Inflammatory macrophage treated with lipopolysaccharide for 4 hours (primary cell): ENCODE data around the gene DIAPH3.

Experiments used
- DNase-seq: peaks from one replicate; pipeline ENCODE4 v3.0.0-alpha.2; 2020

Gene DIAPH3

GRCh38 chr13:59946944-59947343 lies 216.8 kb downstream of the DIAPH3 start:
- no peak for DNase-seq

- no peak for DNase-seq
These were observed 232.1 kb downstream of the DIAPH3 start for GRCh38 chr13:59931621-59932020.

- DNase-seq: no peak
These were observed 239.5 kb downstream of the DIAPH3 start for GRCh38 chr13:59924256-59924655.

DNA sequence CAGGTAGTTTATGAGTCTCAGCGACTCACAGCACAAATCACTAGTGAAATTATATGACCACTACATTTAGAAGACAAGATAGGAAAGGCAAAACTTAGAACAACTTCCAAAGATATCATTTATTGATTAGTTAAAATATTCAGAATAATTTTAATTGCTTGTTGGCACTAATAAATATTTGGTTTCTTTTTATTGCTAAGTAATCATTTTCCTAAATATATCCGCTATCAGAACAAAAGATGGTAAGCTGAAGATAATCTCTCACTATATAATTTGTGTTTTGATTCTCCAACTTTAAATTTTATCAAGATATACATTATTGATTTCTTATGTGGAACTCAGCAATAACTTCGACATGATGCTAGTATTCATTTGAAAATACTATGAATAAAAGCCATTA lies 248.5 kb downstream of the DIAPH3 start:
- no peak for DNase-seq

GRCh38 chr13:59914556-59914955 lies 249.2 kb downstream of the DIAPH3 start:
- DNase-seq: no peak

GRCh38 chr13:59906413-59907049 lies 257.2 kb downstream of the DIAPH3 start:
- no peak for DNase-seq

GRCh38 chr13:59901191-59901590 lies 262.5 kb downstream of the DIAPH3 start:
- DNase-seq: no peak

GRCh38 chr13:59898066-59898465 lies 265.7 kb downstream of the DIAPH3 start:
- DNase-seq: no peak

- DNase-seq: no peak
These were observed 270.5 kb downstream of the DIAPH3 start for GRCh38 chr13:59893266-59893665.

- DNase-seq: no peak
These were observed 272.7 kb downstream of the DIAPH3 start for GRCh38 chr13:59891053-59891452.

GRCh38 chr13:59890054-59890453 lies 273.7 kb downstream of the DIAPH3 start:
- DNase-seq: no peak

GRCh38 chr13:59888408-59888807 lies 275.3 kb downstream of the DIAPH3 start:
- no peak for DNase-seq

GRCh38 chr13:59885076-59885475 lies 278.7 kb downstream of the DIAPH3 start:
- no peak for DNase-seq

DNA sequence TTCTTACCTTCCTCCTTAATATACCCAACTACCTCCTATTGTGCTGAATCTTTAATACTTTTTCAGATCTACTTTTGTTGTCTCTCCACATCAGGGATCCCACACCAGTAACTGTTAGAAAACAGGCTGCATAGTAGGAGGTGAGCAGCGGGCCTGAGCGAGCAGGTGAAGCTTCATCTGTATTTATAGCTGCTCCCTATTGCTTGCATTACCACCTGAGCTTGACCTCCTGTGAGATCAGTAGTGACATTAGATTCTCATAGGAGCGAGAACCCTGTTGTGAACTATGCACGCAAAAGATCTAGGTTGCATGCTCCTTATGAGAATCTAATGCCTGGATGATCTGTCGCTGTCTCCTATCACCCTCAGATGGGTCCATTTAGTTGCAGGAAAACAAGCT lies 279.8 kb downstream of the DIAPH3 start:
- no peak for DNase-seq

DNA sequence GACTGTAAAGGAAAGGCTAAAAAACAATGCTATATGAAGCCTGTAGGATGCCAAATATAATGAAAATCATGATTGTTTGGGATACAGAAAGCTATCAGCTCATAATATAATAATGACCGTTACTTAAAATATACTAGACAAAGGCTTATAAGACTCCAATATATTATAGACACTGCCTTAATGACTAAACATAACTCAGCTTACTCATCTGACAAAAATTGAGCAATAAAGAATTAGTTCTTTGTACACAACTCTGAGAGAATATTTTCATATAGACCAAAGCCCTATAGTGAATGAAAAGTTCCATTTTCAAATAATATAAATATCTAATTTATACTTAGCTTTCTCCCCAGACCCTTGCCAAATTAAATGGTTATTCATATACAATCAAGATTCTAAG lies 283.3 kb downstream of the DIAPH3 start:
- no peak for DNase-seq

DNA sequence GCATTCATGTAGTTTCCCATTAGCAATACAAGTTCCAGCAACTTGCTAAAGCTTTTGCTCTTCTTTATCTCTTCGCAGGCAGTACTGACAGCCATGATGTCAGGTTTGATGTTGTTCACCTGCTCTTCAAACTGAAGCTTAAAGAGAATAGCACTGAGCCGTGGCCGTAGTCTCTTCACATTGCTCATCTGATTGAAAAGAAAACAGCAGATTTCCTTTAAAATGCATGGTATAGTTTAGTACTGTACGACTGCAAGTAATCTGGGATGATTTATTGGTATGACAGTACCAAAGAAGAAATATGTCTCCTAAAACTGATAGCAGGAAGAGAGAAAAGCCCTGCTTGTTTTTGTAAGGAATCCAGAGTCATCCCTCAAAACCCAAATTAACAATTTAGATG lies 284.4 kb downstream of the DIAPH3 start:
- DNase-seq: no peak

DNA sequence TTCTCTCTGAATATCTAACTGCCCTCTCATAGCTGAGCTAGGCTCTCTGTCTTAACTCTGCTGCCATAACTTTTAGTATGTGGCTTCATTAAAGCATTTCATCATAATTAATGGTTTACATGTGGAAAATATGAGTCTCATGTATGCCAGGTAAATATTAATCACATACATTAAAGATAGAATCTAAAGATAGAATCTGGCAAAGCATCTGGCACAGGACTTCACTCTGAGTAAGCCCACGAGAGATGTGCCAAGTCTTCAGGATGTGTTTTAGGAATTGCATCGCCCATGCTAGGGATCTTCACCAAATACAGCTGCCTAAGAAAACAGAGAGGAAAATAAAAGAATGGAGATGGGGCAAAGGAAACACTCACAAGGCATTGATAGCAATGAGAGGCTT lies 285.8 kb downstream of the DIAPH3 start:
- DNase-seq: no peak

- no peak for DNase-seq
These were observed 288.8 kb downstream of the DIAPH3 start for GRCh38 chr13:59874973-59875372.

- no peak for DNase-seq
These were observed 289.9 kb downstream of the DIAPH3 start for GRCh38 chr13:59873856-59874255.

- DNase-seq: no peak
These were observed 290.4 kb downstream of the DIAPH3 start for GRCh38 chr13:59873309-59873708.

DNA sequence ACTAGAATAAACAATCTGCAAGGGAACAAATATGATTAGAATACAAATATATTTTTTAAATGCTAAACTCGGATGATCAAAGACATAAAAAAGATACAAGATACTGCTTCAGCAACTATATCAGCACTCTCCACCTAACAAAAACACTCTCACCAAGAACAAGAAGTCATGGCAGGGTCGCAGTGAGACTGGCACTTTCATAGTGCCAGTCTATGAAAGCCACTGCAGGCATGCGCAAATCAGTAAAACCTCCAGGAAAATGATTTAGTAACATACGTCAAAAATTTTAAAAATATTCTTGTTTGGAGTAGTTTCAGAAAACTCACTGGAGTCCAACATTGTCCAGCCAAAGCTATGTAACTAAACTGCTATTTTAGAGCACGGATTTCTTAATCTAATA lies 295.9 kb downstream of the DIAPH3 start:
- no peak for DNase-seq

DNA sequence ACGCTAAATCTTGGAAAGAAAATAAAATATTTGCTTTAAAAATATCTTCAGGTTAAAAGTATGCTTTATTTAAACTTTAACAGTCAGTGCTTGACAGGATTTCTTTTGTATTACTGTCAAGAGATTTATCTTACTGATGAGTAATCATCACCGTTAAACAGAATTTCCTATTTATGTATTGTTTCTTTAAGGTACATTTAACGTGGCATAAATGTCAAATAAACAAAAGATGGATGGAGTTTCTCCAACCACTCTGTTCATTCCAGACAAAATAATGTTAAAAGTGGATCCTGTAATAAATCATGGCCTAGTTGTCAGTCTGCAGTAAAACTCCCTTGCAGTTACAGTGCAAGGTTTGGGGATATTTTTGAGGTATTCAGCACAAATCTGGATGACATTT lies 298.3 kb downstream of the DIAPH3 start:
- no peak for DNase-seq

GRCh38 chr13:59863621-59864020 lies 300.1 kb downstream of the DIAPH3 start:
- no peak for DNase-seq

DNA sequence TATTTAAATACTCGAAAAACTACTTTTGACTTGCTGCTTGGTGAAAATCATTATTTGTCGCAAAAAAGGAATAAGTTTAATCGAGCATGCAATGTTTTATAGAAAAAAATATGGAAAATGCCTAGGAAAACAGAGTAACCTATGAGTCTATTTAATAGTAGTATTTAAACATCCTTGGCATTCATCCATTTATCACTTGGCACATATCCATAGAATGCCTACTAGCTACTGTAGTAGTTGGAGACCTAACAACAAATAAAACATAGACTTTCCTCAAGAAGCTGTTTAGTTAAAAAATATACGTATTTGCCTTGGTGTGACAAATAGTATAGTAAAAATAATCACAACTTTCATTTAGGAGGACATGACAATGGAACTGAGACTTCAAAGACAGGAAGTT lies 302.1 kb downstream of the DIAPH3 start:
- DNase-seq: no peak

- DNase-seq: no peak
These were observed 307.4 kb downstream of the DIAPH3 start for GRCh38 chr13:59856281-59856810.
